ENCODE measurements around the gene HDLBP.

GRCh38 chr2:241300000-241300399, 15.5 kb downstream of the HDLBP start:
- TF ChIP-seq POLR2A (IDR thresholded peaks at IDR 0.05) (no peak), CTCF (IDR thresholded peaks at IDR 0.05) (no peak), EP300 (IDR thresholded peaks at IDR 0.05) (no peak)

Data from tibial nerve (tissue), 4 donors.